Cerebellar nuclear complex (tissue), 1 donor: ENCODE results near the gene FAM3B.

Experiments used
- DNase-seq, 2 experiments: peaks; one replicate each; lab custom pipeline; 2025; lab: John Stamatoyannopoulos, UW

FAM3B gene

DNA sequence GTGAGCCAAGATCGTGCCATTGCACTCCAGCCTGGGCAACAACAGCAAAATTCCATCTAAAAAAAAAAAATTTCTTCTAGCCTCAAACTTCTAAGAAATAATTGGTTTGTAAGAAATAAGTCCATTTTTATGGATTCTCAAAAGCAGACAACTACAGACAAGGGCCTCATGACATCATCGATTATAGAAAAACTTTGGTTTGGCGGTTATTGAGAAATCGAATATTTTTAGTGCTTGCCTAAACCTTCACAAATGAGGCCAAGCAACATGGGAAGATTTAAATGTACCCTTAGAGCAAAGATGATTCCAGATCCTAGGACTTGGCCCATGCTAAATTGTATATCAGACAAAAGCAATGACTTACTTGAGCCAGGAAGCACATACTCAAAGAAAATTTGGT is 81.7 kb downstream of the FAM3B start:
- DNase-seq: no peak

DNA sequence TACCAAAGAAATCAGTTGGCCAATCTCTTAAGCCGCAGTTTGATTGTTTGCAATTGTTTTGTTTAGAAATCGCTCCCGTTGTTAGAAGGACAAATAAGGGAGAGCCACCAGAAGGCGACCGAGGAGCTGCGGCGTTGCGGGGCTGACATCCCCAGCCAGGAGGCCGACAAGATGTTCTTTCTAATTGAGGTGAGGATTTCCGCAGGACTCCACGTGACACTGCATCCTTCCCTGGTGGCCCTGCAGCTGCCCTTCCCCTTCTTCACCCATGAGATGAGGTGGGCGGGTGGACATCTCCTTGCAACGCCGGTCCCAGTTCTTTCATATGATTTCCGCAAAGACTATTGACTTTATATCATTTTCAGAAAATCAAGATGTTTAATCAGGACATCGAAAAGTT is 82.2 kb downstream of the FAM3B start:
- no peak for DNase-seq

DNA sequence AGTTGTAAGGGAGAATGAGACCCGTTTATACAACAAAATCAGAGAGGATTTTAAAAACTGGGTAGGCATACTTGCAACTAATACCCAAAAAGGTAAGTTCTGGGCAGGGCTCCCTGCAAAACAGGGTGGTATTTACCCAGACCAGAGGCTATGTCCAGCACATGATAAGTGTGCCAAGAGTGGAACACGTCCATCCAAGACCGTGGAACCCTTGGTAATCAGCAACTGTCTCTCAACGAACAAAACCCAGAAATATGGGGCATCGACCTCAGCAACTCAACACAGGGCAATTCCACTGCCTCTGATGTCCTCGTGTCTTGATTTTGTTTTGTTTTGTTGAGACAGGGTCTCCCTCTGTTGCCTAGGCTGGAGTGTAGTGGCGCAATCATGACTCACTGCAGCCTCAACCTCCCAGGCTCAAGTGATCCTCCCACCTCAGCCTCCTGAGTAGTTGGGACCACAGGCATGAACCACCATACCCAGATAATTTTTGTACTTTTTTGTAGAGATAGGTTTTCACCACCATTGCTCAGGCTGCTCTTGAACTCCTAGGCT is 82.7 kb downstream of the FAM3B start:
- DNase-seq: no peak

DNA sequence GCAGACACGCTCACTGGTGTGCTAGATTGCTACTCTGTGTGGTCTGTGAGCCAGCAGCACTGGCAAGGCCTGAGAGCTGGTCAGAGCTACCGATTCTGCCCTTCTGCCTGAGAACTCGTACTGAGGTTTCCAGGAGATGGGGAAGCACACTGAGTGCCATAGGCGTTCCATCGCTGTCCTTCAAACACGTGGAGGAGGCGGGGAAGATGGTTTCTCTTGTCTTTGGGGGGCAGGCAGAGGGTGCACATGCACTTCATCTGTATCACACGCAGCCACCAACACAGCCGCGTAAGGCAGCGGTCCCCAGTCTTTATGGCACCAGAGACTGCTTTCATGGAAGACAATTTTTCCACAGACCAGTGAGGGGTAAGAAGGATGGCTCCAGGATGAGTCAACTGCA is 85.6 kb downstream of the FAM3B start:
- DNase-seq: no peak

DNA sequence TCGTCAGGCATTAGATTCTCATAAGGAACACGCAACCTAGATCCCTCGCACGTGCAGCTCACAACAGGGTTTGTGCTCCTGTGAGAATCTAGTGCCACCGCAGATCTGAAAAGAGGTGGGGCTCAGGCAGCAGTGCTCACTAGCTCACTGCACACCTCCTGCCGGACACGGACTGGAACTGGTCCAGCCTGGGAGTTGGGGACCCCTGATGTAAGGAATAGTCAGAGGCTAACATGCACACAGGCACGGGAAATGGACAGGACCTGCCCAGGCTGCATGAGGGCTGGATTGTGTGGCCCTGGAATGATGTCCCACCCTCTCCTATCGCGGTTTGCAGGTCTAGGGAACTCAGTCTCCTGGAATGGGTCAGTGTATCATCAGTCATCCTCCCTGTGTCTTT is 86.2 kb downstream of the FAM3B start:
- no peak for DNase-seq

DNA sequence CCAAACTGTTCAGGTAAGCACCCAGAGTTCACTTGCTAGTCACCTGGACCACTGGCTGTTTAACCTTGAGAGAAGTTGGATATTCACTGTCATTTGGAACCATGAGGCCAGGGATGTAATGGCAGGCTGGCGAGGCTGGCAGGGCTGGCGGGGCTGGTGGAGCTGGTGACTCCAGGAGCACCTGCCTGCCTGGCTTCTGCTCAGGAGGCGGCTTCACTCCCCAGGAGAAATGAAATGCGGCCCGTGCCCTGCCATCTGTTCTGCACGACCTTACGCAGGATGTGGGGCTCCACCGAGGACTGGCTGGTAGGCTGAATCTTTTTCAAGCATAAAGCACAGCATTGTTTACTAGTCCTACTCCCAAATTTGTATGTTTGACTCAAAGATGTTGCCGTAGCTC is 86.7 kb downstream of the FAM3B start:
- DNase-seq: no peak

DNA sequence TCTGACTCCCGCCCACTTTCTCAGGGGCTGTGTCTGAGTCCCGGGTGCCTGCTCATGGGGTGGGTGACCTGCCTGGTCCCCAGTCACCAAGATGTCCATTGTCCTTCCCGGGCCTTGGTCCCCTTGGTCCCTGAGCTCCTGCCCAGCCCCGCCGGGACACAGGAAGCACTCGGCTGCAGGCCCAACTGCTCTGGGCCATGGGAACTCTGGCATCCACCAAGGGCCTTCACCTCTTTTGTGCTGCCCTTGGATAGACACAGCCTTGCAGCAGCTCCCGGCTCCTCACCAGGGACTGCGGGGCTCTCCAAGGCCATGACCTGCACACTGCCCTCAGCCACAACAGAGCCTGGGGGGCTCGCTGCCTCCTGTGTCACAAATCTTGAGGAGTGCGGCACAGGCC is 87.4 kb downstream of the FAM3B start:
- no peak for DNase-seq

DNA sequence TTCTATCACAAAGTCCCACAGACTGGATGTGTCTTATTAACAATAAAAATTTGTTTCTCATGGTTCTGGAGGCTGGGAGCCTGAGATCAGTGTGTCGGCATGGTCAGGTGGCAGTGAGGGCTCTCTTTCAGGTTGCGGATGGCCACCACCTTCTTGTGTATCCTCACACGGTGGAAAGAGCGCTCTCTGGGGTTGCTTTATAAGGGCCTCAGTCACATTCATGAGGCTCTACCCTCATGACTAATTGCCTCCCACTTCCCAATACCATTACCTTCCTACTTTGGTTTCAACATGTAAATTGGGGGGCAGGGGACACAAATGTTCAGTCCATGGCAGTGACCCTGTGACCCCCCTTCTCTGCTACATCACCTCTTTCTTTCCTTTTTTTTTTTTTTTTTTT is 88.7 kb downstream of the FAM3B start:
- no peak for DNase-seq

DNA sequence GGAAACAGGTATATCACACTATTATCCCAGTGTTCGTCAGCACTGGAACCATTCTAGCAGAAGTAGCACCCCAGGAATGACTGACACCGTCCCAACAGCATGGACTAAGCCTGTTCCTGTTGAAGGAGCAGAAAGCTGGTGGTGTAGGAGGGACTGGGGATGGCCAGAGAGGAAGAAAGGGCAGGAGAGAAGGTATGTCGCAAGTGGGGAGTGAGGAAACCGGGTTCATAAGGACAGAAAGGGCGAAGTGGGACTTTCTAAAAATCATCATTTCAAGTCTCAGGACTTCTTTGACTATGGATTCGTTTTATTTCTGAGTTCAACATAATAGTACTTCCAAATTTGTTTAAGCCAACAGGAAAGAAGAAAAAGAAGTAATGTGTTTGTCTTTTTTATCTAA is 89.7 kb downstream of the FAM3B start:
- DNase-seq: no peak
